Liver (tissue), 9 donors: Measurements from ENCODE around the gene ABCB9. TPM values are rescaled to one million over a fixed set of nuclear protein-coding genes. Genes with fewer than 3 reads are reported as not detected.
"Not testable (repeated sequence)": the region's sequence is repeated elsewhere in the genome, so short reads cannot be mapped to it uniquely, and the experiment has no call there.

ENCODE experiments used
- DNase-seq: peaks from one replicate; pipeline ENCODE4 v3.0.0-alpha.2; 2017; ENCODE audit warnings: low spot score
- H3K27ac ChIP-seq, 2 donors: one replicate each; pipeline ENCODE4 v1.7.0; 2013; ENCODE audit warnings: inconsistent platforms in 2 of 2, low read length in 2 of 2, control low read depth in 1 of 2, low read depth in 1 of 2, mild to moderate bottlenecking in 1 of 2
- H3K27me3 ChIP-seq, 4 donors: one replicate each; pipeline versions ENCODE4 v1.6.1 to v1.7.0; 2013; ENCODE audit warnings: low read length in 3 of 4, inconsistent platforms in 1 of 4, mild to moderate bottlenecking in 1 of 4, moderate library complexity in 1 of 4; ENCODE audit not compliant: control insufficient read depth in 4 of 4, insufficient read depth in 4 of 4
- H3K36me3 ChIP-seq, 4 donors: one replicate each; pipeline versions ENCODE4 v1.6.1 to v1.7.0; 2013; ENCODE audit warnings: low read length in 3 of 4, mild to moderate bottlenecking in 3 of 4, low read depth in 1 of 4, moderate library complexity in 1 of 4; ENCODE audit not compliant: control insufficient read depth in 4 of 4, insufficient read depth in 3 of 4
- H3K4me1 ChIP-seq, 4 donors: one replicate each; pipeline versions ENCODE4 v1.6.1 to v1.7.0; 2013; ENCODE audit warnings: low read length in 3 of 4, mild to moderate bottlenecking in 3 of 4, moderate library complexity in 1 of 4; ENCODE audit not compliant: control insufficient read depth in 4 of 4, insufficient read depth in 4 of 4
- H3K4me3 ChIP-seq, 3 donors: one replicate each; pipeline versions ENCODE4 v1.6.1 to v1.7.0; 2013; ENCODE audit warnings: low read length in 3 of 3, control low read depth in 1 of 3, low read depth in 1 of 3, mild to moderate bottlenecking in 1 of 3
- H3K9ac ChIP-seq, 2 donors: one replicate each; pipeline ENCODE4 v1.7.0; 2013; ENCODE audit warnings: low read length in 2 of 2, mild to moderate bottlenecking in 2 of 2, moderate library complexity in 2 of 2, control low read depth in 1 of 2, low read depth in 1 of 2
- H3K9me3 ChIP-seq, 4 donors: one replicate each; pipeline versions ENCODE4 v1.6.1 to v1.7.0; 2013; ENCODE audit warnings: low read length in 3 of 4; ENCODE audit not compliant: control insufficient read depth in 4 of 4
- ATF3 ChIP-seq: IDR thresholded peaks from 2 replicates; pipeline ENCODE4 v1.6.1; 2016; ENCODE audit warnings: antibody characterized with exemption
- CTCF ChIP-seq: fragments of 150-350 bp; IDR thresholded peaks from 2 replicates; pipeline ENCODE4 v1.5.1; 2017; ENCODE audit warnings: improper control_type of control experiment, low read depth, low read length; ENCODE audit not compliant: missing input control
- FOXA2 ChIP-seq: IDR thresholded peaks from 2 replicates; pipeline ENCODE4 v1.6.1; 2016; ENCODE audit warnings: antibody characterized with exemption
- GABPA ChIP-seq, 2 donors: IDR thresholded peaks in 1 of 2; conservative IDR thresholded peaks in 1 of 2; 2 replicates each; pipeline ENCODE4 v1.6.1; 2016; ENCODE audit warnings: antibody characterized with exemption in 2 of 2, mild to moderate bottlenecking in 1 of 2, moderate library complexity in 1 of 2
- HNF4A ChIP-seq, 2 donors: conservative IDR thresholded peaks; 2 replicates each; pipeline ENCODE4 v1.6.1; 2016; ENCODE audit warnings: antibody characterized with exemption in 2 of 2, mild to moderate bottlenecking in 2 of 2
- JUND ChIP-seq, 2 donors: IDR thresholded peaks; 2 replicates each; pipeline ENCODE4 v1.6.1; 2016; ENCODE audit warnings: antibody characterized with exemption in 2 of 2
- MAX ChIP-seq: IDR thresholded peaks from 2 replicates; pipeline ENCODE4 v1.6.1; 2016; ENCODE audit warnings: antibody characterized with exemption
- NR2F2 ChIP-seq: IDR thresholded peaks from 2 replicates; pipeline ENCODE4 v1.6.1; 2016; ENCODE audit warnings: antibody characterized with exemption
- RAD21 ChIP-seq, 2 donors: IDR thresholded peaks; 2 replicates each; pipeline ENCODE4 v1.6.1; 2016; ENCODE audit warnings: antibody characterized with exemption in 2 of 2, mild to moderate bottlenecking in 2 of 2
- RXRA ChIP-seq, 2 donors: IDR thresholded peaks; 2 replicates each; pipeline ENCODE4 v1.6.1; 2017 to 2018; ENCODE audit warnings: antibody characterized with exemption in 2 of 2, mild to moderate bottlenecking in 1 of 2
- TAF1 ChIP-seq: conservative IDR thresholded peaks from 2 replicates; pipeline ENCODE4 v1.6.1; 2016; ENCODE audit warnings: antibody characterized with exemption, mild to moderate bottlenecking
- YY1 ChIP-seq: IDR thresholded peaks from 2 replicates; pipeline ENCODE4 v1.6.1; 2016; ENCODE audit warnings: antibody characterized with exemption, mild to moderate bottlenecking
- WGBS: extraction: QIAGEN DNeasy Blood & Tissue Kit; methylation state at CpG from one replicate; pipeline ENCODE4 v1.1.7; 2013; 5-methylcytosine and 5-hydroxymethylcytosine counted together
- polyA plus RNA-seq, 2 donors: library from polyadenylated mRNA; stranded (reverse) in 1 of 2; unstranded in 1 of 2; fragments of 200-250 nt in 1 of 2; fragments of >200 nt in 1 of 2; fragmentation: Nextera tagmentation in 1 of 2; extraction: Ambion mirVana in 1 of 2; gene quantifications; one replicate each; pipeline versions ENCODE4 v1.2.1 to v1.2.3, GENCODE V29; 2013 to 2015
- total RNA-seq, 2 donors: library from RNA; depleted of rRNA; stranded (reverse); fragments of >200 nt; gene quantifications; one replicate each; pipeline ENCODE4 v1.2.3, GENCODE V29; 2014
- donor health status: healthy.
- donor health status: healthy.
- donor health status: healthy.
- donor health status: healthy.
- donor health status: healthy.

Gene ABCB9
- total and polyA plus RNA-seq, 4 donors, result 0.29 to 3.3 (median 1.3) TPM

GRCh38 chr12:122917507-122918121 is 48.6 kb downstream of the ABCB9 start (continued):
- no peak for TF ChIP-seq CTCF
- TF ChIP-seq RAD21 (IDR thresholded peaks at IDR 0.05), result peak in 1 of 2 donors; percentile 65
- TF ChIP-seq FOXA2, result peak; percentile 91
- TF ChIP-seq NR2F2, result peak; percentile 53
- TF ChIP-seq MAX, result peak; percentile 85
- TF ChIP-seq JUND (IDR thresholded peaks at IDR 0.05), result peak in 1 of 2 donors; percentile 70
- peak; percentile 90 to 98 for TF ChIP-seq RXRA (IDR thresholded peaks at IDR 0.05)
- peak; percentile 42 for TF ChIP-seq ATF3
- peak; percentile 57 for TF ChIP-seq YY1

GRCh38 chr12:122909442-122910288 is 56.6 kb downstream of the ABCB9 start:
- Histone ChIP-seq H3K4me1 (no peaks in the 10 kb centered on the region), H3K36me3 (no peaks in the 10 kb centered on the region), H3K27ac (no peak overlapping the region), H3K9ac (no peak overlapping the region), H3K9me3 (no peaks in the 10 kb centered on the region), H3K27me3 (no peaks in the 10 kb centered on the region), H3K4me3 (no peak overlapping the region)
- DNase-seq, result no peak
- TF ChIP-seq RXRA (IDR thresholded peaks at IDR 0.05) (no peak), HNF4A (conservative IDR thresholded peaks at IDR 0.05) (no peak), GABPA (IDR thresholded peaks at IDR 0.05 in 1 of 2, conservative IDR thresholded peaks at IDR 0.05 in 1 of 2) (no peak), JUND (IDR thresholded peaks at IDR 0.05) (no peak)
- WGBS, result 77% methylated on average over 12 of the region's 12 CpGs

- H3K4me3 ChIP-seq, result no peak overlapping the region
- no peaks in the 10 kb centered on the region for H3K9me3 ChIP-seq
- DNase-seq, result no peak
- H3K27me3 ChIP-seq, result no peaks in the 10 kb centered on the region
- 85% methylated on average over 6 of the region's 6 CpGs for WGBS
- no peak overlapping the region for H3K9ac ChIP-seq
- H3K36me3 ChIP-seq, result no peaks in the 10 kb centered on the region
- H3K4me1 ChIP-seq, result no peaks in the 10 kb centered on the region
- H3K27ac ChIP-seq, result no peak overlapping the region
- TF ChIP-seq HNF4A (conservative IDR thresholded peaks at IDR 0.05) (no peak), MAX (no peak), TAF1 (no peak), ATF3 (no peak)
These were observed 57.3 kb downstream of the ABCB9 start for GRCh38 chr12:122908915-122909314.

- not testable (repeated sequence) for H3K36me3 ChIP-seq, H3K27me3 ChIP-seq, H3K9me3 ChIP-seq, H3K9ac ChIP-seq, H3K4me3 ChIP-seq, H3K4me1 ChIP-seq, H3K27ac ChIP-seq, DNase-seq
- WGBS, result 96% methylated on average over 5 of the region's 5 CpGs
These were observed 61.0 kb downstream of the ABCB9 start for GRCh38 chr12:122905258-122905657.
